K562 (cell line): ENCODE results near the gene SYT6. TPM values are rescaled to one million over a fixed set of nuclear protein-coding genes. Genes with fewer than 3 reads are reported as not detected.

ENCODE experiments used
- CEBPZ ChIP-seq: fragments of 150-350 bp; IDR thresholded peaks from 2 replicates; pipeline ENCODE4 v1.6.1; 2014; ENCODE audit warnings: low read depth, mild to moderate bottlenecking, low read length, borderline replicate concordance
- E2F4 ChIP-seq: sonication (generic); formaldehyde crosslinking; IDR thresholded peaks from 2 replicates; pipeline ENCODE4 v1.8.0; 2022; ENCODE audit warnings: mild to moderate bottlenecking, low read depth, missing genetic modification reagents
- NFE2L1 ChIP-seq: fragments of 450-650 bp; IDR thresholded peaks from 2 replicates; pipeline ENCODE4 v1.6.1; 2016; ENCODE audit warnings: missing genetic modification characterization, low read depth, mild to moderate bottlenecking, missing compliant biosample characterization, moderate library complexity, borderline replicate concordance
- RERE ChIP-seq: sonication (generic); formaldehyde crosslinking; IDR thresholded peaks from 2 replicates; pipeline ENCODE4 v1.8.0; 2023; ENCODE audit warnings: missing genetic modification reagents, mild to moderate bottlenecking, borderline replicate concordance
- RHOXF2B ChIP-seq: fragments of 250-450 bp; sonication (Bioruptor Pico); conservative IDR thresholded peaks from 2 replicates; pipeline ENCODE4 v1.5.1; 2021
- SMAD2 ChIP-seq: fragments of 150-350 bp; IDR thresholded peaks from 2 replicates; pipeline ENCODE4 v1.6.1; 2014; ENCODE audit warnings: low read depth, mild to moderate bottlenecking, low read length
- SMC3 ChIP-seq: conservative IDR thresholded peaks from 2 replicates; pipeline ENCODE4 v1.6.1; 2011; ENCODE audit warnings: low read depth, low read length, improper control_type of control experiment; ENCODE audit not compliant: insufficient read depth
- TCF3 ChIP-seq: sonication (generic); formaldehyde crosslinking; IDR thresholded peaks from 2 replicates; pipeline ENCODE4 v1.4.0; 2020; ENCODE audit warnings: mild to moderate bottlenecking, missing genetic modification reagents
- TCF7 ChIP-seq: sonication (generic); IDR thresholded peaks from 2 replicates; pipeline ENCODE4 v1.6.1; 2016; ENCODE audit warnings: antibody characterized with exemption, borderline replicate concordance
- ZNF197 ChIP-seq: fragments of 200-800 bp; sonication (Bioruptor generic); IDR thresholded peaks from 2 replicates; pipeline ENCODE4 v1.6.1; 2016; ENCODE audit warnings: low read depth, missing genetic modification characterization, missing compliant biosample characterization
- ZNF23 ChIP-seq: fragments of 250-450 bp; sonication (Bioruptor Pico); IDR thresholded peaks from 2 replicates; pipeline ENCODE4 v1.4.0; 2020; ENCODE audit warnings: mild to moderate bottlenecking
- ZNF444 ChIP-seq: fragments of 250-450 bp; sonication (Bioruptor Pico); IDR thresholded peaks from 2 replicates; pipeline ENCODE4 v1.4.0; 2020; ENCODE audit warnings: mild to moderate bottlenecking, moderate library complexity
- polyA plus RNA-seq, 8 experiments: library from polyadenylated mRNA; depleted of rRNA in 4 of 8; stranded (reverse) in 5 of 8; unstranded in 3 of 8; fragments of >200 nt; fragmentation: Nextera tagmentation in 2 of 8; fragmentation: Illumina TruSeq in 1 of 8; extraction: Ambion mirVana in 2 of 8; extraction: Trizol in 1 of 8; gene quantifications; 2 replicates each; pipeline versions ENCODE4 v1.2.1 to v1.2.3, GENCODE V29; 2011 to 2014; ENCODE audit warnings: inconsistent platforms in 1 of 8, missing spikeins in 1 of 8
- total RNA-seq, 7 experiments: library from RNA; depleted of rRNA in 6 of 7; stranded (reverse); fragments of >200 nt in 6 of 7; fragmentation: Illumina TruSeq in 2 of 7; extraction: Trizol in 2 of 7; gene quantifications; 2 replicates each; pipeline versions ENCODE4 v1.2.1 to v1.2.3, GENCODE V29; 2011 to 2021; ENCODE audit warnings: low replicate concordance in 1 of 7

Gene SYT6
- total and polyA plus RNA-seq, 9 of the 15 experiments (the other 6 are each of a cell fraction or from before 2014, with no cell fraction given): 0.06 TPM; not detected in 8

GRCh38 chr1:114169509-114169908 lies 15.8 kb upstream of the SYT6 start (continued):
- no peak for TF ChIP-seq E2F4 (CRISPR knock-in tag)
- no peak for TF ChIP-seq ZNF444
- no peak for TF ChIP-seq SMAD2
- TF ChIP-seq NFE2L1: no peak
- no peak for TF ChIP-seq SMC3
- no peak for TF ChIP-seq TCF7
- no peak for TF ChIP-seq CEBPZ
- TF ChIP-seq RHOXF2B (CRISPR knock-in tag): no peak
- no peak for TF ChIP-seq ZNF197
- no peak for TF ChIP-seq ZNF23 (CRISPR knock-in tag)
- TF ChIP-seq TCF3 (CRISPR knock-in tag): no peak
- no peak for TF ChIP-seq RERE (CRISPR knock-in tag)
